Measurements from ENCODE around the gene ADGRG4.

- TF ChIP-seq CTCF (conservative IDR thresholded peaks at IDR 0.05 in 1 of 2, IDR thresholded peaks at IDR 0.05 in 1 of 2; ENCODE audit: low read depth in 1 of 2, low read length in 2 of 2) (no peak), EZH2 (IDR thresholded peaks at IDR 0.05; ENCODE audit: low read length, missing control alignments) (no peak)
Observed at GRCh38 chrX:136417806-136418205, 117.0 kb downstream of the ADGRG4 start.

Measured in fibroblast of lung (primary cell).